Fibroblast of villous mesenchyme (primary cell): Measurements from ENCODE around the gene PRF1. TPM values are rescaled to one million over a fixed set of nuclear protein-coding genes. Genes with fewer than 3 reads are reported as not detected.

Source experiments
- DNase-seq: peaks from one replicate; pipeline ENCODE4 v3.0.0-alpha.2; 2010; ENCODE audit warnings: low read depth
- H3K4me3 ChIP-seq: 2 replicates; pipeline ENCODE4 v1.5.1; 2011; ENCODE audit warnings: low read depth, mild to moderate bottlenecking, low read length
- total RNA-seq: library from RNA; depleted of rRNA; stranded (reverse); fragments of >200 nt; gene quantifications from 2 replicates; pipeline ENCODE4 v1.2.3, GENCODE V29; 2012
- TF ChIP-seq, protein P1 (sequence below): IDR thresholded peaks from 2 replicates; pipeline ENCODE4 v1.5.1; 2012; ENCODE audit warnings: low read depth, mild to moderate bottlenecking, low read length; ENCODE audit not compliant: insufficient read depth

PRF1 gene
- total RNA-seq, 1 donor = not detected

- DNase-seq = no peak
- no peak overlapping the region for H3K4me3 ChIP-seq
- TF ChIP-seq, protein P1, sequence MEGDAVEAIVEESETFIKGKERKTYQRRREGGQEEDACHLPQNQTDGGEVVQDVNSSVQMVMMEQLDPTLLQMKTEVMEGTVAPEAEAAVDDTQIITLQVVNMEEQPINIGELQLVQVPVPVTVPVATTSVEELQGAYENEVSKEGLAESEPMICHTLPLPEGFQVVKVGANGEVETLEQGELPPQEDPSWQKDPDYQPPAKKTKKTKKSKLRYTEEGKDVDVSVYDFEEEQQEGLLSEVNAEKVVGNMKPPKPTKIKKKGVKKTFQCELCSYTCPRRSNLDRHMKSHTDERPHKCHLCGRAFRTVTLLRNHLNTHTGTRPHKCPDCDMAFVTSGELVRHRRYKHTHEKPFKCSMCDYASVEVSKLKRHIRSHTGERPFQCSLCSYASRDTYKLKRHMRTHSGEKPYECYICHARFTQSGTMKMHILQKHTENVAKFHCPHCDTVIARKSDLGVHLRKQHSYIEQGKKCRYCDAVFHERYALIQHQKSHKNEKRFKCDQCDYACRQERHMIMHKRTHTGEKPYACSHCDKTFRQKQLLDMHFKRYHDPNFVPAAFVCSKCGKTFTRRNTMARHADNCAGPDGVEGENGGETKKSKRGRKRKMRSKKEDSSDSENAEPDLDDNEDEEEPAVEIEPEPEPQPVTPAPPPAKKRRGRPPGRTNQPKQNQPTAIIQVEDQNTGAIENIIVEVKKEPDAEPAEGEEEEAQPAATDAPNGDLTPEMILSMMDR = no peak
Observed at GRCh38 chr10:70579234-70580002, 23.1 kb downstream of the PRF1 start.

DNA sequence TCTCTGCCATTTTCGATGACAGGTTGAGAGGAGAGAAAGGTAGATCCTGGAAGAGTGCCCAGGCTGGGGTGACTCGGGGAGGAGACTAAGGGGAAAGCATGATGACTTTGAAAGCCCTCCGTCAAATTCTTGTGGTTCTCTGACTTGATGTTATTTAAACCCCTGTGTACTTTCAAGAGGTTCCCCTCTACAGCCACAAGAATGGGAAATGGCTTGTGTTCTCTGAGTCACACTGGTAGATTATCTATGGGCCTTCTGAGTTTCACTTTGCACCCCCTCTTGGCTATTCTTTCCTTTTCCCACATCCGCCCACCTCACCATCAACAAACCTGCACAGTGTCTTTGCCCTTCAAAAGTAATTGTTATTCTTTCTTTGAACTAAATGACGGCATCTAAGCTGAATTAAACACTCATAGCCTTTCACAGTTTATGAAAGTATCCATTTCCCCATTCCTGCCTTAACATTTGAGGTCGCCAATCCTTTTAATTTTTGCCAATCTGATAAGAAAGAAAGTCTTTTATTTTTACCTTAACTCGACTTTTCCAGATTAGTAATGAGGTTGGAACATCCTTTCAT is 24.1 kb downstream of the PRF1 start:
- peak; percentile 59 for DNase-seq
- no peak overlapping the region for H3K4me3 ChIP-seq
- TF ChIP-seq, protein P1 = no peak

DNA sequence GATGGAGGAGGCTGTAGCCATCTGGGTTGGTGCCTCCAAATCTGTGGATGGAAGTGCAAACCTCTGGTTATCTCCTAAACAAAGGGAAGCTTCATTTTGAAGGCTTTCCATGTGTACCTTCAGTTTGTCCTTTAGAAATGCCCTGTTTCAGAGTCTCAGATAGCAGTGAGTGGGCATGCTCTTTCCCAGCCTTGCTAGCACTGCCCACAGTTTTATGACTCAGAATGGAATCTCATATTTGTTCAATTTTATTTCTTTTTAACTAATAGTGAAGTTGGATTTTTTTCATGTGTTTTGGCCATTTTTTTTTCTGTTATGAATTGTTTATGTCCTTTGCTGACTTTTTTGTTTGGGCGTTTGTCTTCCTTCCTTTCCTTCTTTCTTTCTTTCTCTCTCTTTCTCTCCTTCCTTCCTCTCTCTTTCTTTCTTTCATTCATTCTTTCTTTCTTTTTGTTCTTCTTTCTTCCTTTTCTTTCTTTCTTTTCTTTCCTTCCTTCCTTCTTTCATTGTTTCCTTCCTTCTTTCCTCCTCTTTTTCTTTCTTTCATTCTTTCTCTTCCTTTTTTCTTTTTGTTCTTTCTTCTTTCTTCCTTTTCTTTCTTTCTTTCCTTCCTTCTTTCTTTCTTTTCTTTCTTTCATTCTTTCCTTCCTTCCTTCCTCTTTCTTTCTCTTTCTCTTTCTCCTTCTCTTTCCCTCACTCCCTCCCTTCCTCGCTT is 25.6 kb downstream of the PRF1 start:
- H3K4me3 ChIP-seq = no peak overlapping the region
- TF ChIP-seq, protein P1 = no peak
- no peak for DNase-seq

DNA sequence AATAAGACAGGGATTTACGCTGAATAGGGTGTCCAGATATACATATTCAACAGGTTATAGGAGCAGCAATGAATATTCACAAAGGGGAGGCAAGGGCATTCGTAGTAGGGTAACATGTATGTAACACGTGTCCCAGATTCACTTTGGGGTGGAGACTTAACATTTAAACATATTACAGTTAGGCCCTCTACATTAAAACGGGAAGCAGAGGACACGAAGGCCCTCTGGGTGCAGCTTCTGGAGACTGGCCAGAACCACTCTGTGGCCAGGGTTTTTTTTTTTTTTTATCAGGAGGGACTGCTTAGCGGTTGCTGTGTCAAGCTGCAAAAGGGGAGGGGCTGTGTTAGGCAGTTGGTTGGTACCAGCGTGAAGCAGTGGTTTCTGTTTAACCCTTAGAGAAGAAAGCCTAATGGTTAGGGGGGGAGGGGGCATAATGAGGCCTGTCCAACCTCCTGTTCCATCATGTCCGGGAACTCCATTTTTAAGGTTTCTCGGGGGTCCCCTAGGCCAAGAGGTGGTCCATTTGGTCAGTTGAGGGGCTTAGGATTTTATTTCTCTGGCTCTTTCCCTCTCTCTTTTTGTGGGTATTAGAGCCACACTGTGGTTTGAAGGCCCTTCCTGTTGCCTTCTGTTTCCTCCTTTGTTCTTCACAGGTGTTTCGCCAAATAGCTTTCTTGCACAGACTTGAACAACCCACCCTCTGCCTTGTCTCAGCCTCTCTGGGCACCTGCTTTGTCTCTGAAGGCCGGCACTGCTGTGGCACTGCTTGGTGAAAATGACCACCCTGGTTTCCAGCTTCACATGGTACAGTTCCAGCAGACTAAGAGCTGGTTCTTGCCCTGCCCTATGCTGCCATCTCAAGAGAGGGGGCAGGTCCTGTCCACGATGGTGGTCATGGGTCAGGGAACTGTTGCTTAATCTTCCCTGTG is 26.4 kb downstream of the PRF1 start:
- TF ChIP-seq, protein P1 = no peak
- peak; percentile 76 for DNase-seq

GRCh38 chr10:70575486-70575873 is 27.1 kb downstream of the PRF1 start:
- no peak for DNase-seq
- H3K4me3 ChIP-seq = no peak overlapping the region
- TF ChIP-seq, protein P1 = no peak

More for the DNA sequence above, 26.4 kb downstream of the PRF1 start:
- no peak overlapping the region for H3K4me3 ChIP-seq

DNA sequence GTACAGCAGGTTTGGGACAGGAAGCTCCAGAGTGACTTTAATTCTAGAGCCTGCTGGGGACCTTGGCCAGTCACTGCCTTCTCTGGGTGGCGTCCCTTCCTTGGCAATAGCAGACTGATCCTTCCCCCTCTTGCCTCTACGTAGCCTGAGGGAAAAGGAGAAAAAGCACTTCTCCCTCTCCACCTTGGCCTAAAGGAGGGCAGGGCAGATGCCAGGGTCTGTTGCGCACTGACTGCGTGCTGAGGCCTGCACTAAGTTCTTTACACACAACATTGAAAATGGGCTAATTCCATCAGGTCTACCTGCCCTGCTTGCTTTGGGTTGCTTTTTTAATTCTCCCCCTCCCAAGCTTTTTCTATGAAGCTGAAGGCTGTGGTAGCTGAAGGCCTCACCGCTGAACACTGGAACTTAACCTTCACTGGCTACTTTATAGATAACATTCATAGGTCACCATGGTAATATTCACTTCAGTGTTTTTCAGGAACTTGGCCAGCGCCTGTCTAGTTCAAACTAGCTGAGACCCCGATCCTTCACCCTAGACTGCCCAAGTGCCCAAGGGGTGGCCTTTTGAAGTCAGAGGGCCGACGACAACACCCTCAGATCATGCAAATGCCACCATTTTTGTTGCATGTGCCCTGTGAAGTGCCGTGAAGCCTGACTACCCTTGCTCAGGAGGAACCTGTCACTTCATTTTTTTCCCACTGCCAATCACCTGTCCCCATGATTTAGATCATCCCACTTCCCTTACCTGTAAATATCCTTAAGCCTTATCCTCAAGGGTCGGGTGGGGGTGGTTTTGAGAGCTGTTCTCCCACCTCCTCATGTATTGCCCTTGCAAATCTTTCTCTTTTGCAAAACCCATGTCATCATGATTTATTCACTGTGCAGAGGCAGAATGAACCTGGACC is 28.7 kb downstream of the PRF1 start:
- TF ChIP-seq, protein P1 = no peak
- no peak overlapping the region for H3K4me3 ChIP-seq
- no peak for DNase-seq
